ENCODE measurements around the gene LCORL. TPM values are rescaled to one million over a fixed set of nuclear protein-coding genes. Genes with fewer than 3 reads are reported as not detected.
"Not testable (repeated sequence)": the region's sequence is repeated elsewhere in the genome, so short reads cannot be mapped to it uniquely, and the experiment has no call there.

LCORL gene
- total RNA-seq, 1 experiment from 2014 or later: 14.1 TPM

- TF ChIP-seq, protein P1, sequence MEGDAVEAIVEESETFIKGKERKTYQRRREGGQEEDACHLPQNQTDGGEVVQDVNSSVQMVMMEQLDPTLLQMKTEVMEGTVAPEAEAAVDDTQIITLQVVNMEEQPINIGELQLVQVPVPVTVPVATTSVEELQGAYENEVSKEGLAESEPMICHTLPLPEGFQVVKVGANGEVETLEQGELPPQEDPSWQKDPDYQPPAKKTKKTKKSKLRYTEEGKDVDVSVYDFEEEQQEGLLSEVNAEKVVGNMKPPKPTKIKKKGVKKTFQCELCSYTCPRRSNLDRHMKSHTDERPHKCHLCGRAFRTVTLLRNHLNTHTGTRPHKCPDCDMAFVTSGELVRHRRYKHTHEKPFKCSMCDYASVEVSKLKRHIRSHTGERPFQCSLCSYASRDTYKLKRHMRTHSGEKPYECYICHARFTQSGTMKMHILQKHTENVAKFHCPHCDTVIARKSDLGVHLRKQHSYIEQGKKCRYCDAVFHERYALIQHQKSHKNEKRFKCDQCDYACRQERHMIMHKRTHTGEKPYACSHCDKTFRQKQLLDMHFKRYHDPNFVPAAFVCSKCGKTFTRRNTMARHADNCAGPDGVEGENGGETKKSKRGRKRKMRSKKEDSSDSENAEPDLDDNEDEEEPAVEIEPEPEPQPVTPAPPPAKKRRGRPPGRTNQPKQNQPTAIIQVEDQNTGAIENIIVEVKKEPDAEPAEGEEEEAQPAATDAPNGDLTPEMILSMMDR (IDR thresholded peaks at IDR 0.05; ENCODE audit: unreplicated experiment): no peak
- POLR2A ChIA-PET: no interaction called here
- H3K27ac Mint-ChIP-seq (ENCODE audit: low read depth, unreplicated experiment): peak overlapping the region; percentile 25
- intact Hi-C loops (cut with micrococcal nuclease): no loop called here
- CTCF ChIA-PET: no interaction called here
- no peaks in the 10 kb centered on the region for H3K9me3 Mint-ChIP-seq (ENCODE audit: unreplicated experiment)
- DNase-seq (ENCODE audit: unreplicated experiment): no peak
- no peaks in the 10 kb centered on the region for H3K27me3 Mint-ChIP-seq (ENCODE audit: insufficient read depth, unreplicated experiment)
- BruUV-seq (replicated peaks): no TSS peak
- no peaks in the 10 kb centered on the region for H3K4me1 Mint-ChIP-seq (ENCODE audit: insufficient read depth, unreplicated experiment)
- H3K4me3 Mint-ChIP-seq (ENCODE audit: unreplicated experiment): no peak overlapping the region
- no peaks in the 10 kb centered on the region for H3K36me3 Mint-ChIP-seq (ENCODE audit: insufficient read depth, unreplicated experiment)
Measured at GRCh38 chr4:17854036-17854435, 167.5 kb downstream of the LCORL start.

DNA sequence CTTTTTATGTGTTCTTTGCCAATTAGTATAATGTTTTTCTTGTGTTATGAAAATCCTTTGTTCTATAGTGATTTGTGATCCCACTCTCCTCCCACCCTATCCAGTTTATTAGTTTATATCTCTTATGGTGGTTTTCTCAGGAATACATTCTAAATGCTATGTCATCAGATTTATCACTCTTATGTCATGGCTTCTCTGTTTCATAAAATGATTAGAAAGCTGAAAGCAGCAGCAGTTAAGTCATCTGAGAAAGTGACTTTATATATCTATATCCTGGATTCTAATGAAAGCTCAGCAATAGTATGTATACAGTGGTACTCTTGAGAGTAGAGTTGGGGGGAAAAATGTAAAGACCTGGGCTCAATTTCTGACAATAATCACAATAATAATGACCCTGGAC is 169.6 kb downstream of the LCORL start:
- TF ChIP-seq, protein P1 (IDR thresholded peaks at IDR 0.05; ENCODE audit: unreplicated experiment): no peak
- no peak overlapping the region for H3K27ac Mint-ChIP-seq (ENCODE audit: low read depth, unreplicated experiment)
- CTCF ChIA-PET: interaction anchor here (0.6 to 0.7 kb wide), 2 partner anchors 408 to 514 kb away, joined by 3 read pairs; no protein-coding TSS in a partner anchor
- POLR2A ChIA-PET: no interaction called here
- no peaks in the 10 kb centered on the region for H3K9me3 Mint-ChIP-seq (ENCODE audit: unreplicated experiment)
- no peaks in the 10 kb centered on the region for H3K27me3 Mint-ChIP-seq (ENCODE audit: insufficient read depth, unreplicated experiment)
- H3K4me1 Mint-ChIP-seq (ENCODE audit: insufficient read depth, unreplicated experiment): no peaks in the 10 kb centered on the region
- no TSS peak for BruUV-seq (replicated peaks)
- no peak overlapping the region for H3K4me3 Mint-ChIP-seq (ENCODE audit: unreplicated experiment)
- intact Hi-C loops (cut with micrococcal nuclease): no loop called here
- H3K36me3 Mint-ChIP-seq (ENCODE audit: insufficient read depth, unreplicated experiment): no peaks in the 10 kb centered on the region
- DNase-seq (ENCODE audit: unreplicated experiment): no peak

- H3K4me3 Mint-ChIP-seq (ENCODE audit: unreplicated experiment); H3K9me3 Mint-ChIP-seq (ENCODE audit: unreplicated experiment); H3K27me3 Mint-ChIP-seq (ENCODE audit: insufficient read depth, unreplicated experiment); DNase-seq (ENCODE audit: unreplicated experiment); intact Hi-C loops (cut with micrococcal nuclease); H3K36me3 Mint-ChIP-seq (ENCODE audit: insufficient read depth, unreplicated experiment); H3K4me1 Mint-ChIP-seq (ENCODE audit: insufficient read depth, unreplicated experiment); H3K27ac Mint-ChIP-seq (ENCODE audit: low read depth, unreplicated experiment); CTCF ChIA-PET; POLR2A ChIA-PET; BruUV-seq (replicated peaks): not testable (repeated sequence)
Measured at GRCh38 chr4:17850295-17850694, 171.3 kb downstream of the LCORL start.

- Mint-ChIP-seq H3K27me3 (ENCODE audit: insufficient read depth, unreplicated experiment) (no peaks in the 10 kb centered on the region), H3K9me3 (ENCODE audit: unreplicated experiment) (no peaks in the 10 kb centered on the region), H3K36me3 (ENCODE audit: insufficient read depth, unreplicated experiment) (peaks cover 18% of the 10 kb centered on the region), H3K27ac (ENCODE audit: low read depth, unreplicated experiment) (no peak overlapping the region), H3K4me1 (ENCODE audit: insufficient read depth, unreplicated experiment) (no peaks in the 10 kb centered on the region), H3K4me3 (ENCODE audit: unreplicated experiment) (no peak overlapping the region)
- TF ChIP-seq, protein P1 (IDR thresholded peaks at IDR 0.05; ENCODE audit: unreplicated experiment): no peak
- DNase-seq (ENCODE audit: unreplicated experiment): no peak
- BruUV-seq (replicated peaks): no TSS peak
- ChIA-PET POLR2A (no interaction called here), CTCF (no interaction called here)
- intact Hi-C loops (cut with micrococcal nuclease): no loop called here
Measured at GRCh38 chr4:17846266-17846665, 175.3 kb downstream of the LCORL start.

Measured in MCF 10A (cell line).